Ectodermal cell (in vitro differentiated cells): ENCODE measurements around the gene CHFR.
"Not testable (repeated sequence)": the region's sequence is repeated elsewhere in the genome, so short reads cannot be mapped to it uniquely, and the experiment has no call there.

Experiments
- H3K27ac ChIP-seq: 2 replicates; pipeline ENCODE4 v1.7.0; 2013; ENCODE audit warnings: mild to moderate bottlenecking, low read depth, low read length; ENCODE audit not compliant: insufficient read depth, poor library complexity, severe bottlenecking
- H3K27me3 ChIP-seq: 2 replicates; pipeline ENCODE4 v1.7.0; 2013; ENCODE audit warnings: mild to moderate bottlenecking, low read length; ENCODE audit not compliant: insufficient read depth, control insufficient read depth, poor library complexity, severe bottlenecking
- H3K36me3 ChIP-seq: one replicate; pipeline ENCODE4 v1.7.0; 2013; ENCODE audit warnings: low read length; ENCODE audit not compliant: control insufficient read depth, insufficient read depth
- H3K4me1 ChIP-seq: one replicate; pipeline ENCODE4 v1.7.0; 2013; ENCODE audit warnings: low read length; ENCODE audit not compliant: control insufficient read depth, insufficient read depth
- H3K4me3 ChIP-seq: 2 replicates; pipeline ENCODE4 v1.7.0; 2013; ENCODE audit warnings: low read depth, low read length, control low read depth; ENCODE audit not compliant: insufficient read depth
- H3K9me3 ChIP-seq: 2 replicates; pipeline ENCODE4 v1.7.0; 2013; ENCODE audit warnings: mild to moderate bottlenecking, low read length, moderate library complexity; ENCODE audit not compliant: control insufficient read depth
- WGBS, 2 experiments: methylation state at CpG; one replicate each; pipeline ENCODE4 v1.1.7; 2013; ENCODE audit warnings: missing lambda C conversion rate in 2 of 2; 5-methylcytosine and 5-hydroxymethylcytosine counted together

CHFR gene

GRCh38 chr12:132841151-132841550, 46.3 kb downstream of the CHFR start:
- Histone ChIP-seq H3K27me3 (no peaks in the 10 kb centered on the region), H3K4me3 (no peak overlapping the region), H3K27ac (no peak overlapping the region), H3K36me3 (peaks cover 12% of the 10 kb centered on the region), H3K4me1 (no peaks in the 10 kb centered on the region), H3K9me3 (no peaks in the 10 kb centered on the region)
- WGBS, 2 experiments, result 92% methylated on average over 15 of the region's 15 CpGs

GRCh38 chr12:132840536-132840935, 46.9 kb downstream of the CHFR start:
- WGBS, 2 experiments, result 88 to 90% methylated on average over 18 to 20 of the region's 20 CpGs
- Histone ChIP-seq H3K4me1 (no peaks in the 10 kb centered on the region), H3K4me3 (no peak overlapping the region), H3K27ac (no peak overlapping the region), H3K36me3 (peaks cover 7% of the 10 kb centered on the region), H3K27me3 (no peaks in the 10 kb centered on the region), H3K9me3 (no peaks in the 10 kb centered on the region)

- Histone ChIP-seq H3K27me3 (no peaks in the 10 kb centered on the region), H3K36me3 (peaks cover 5% of the 10 kb centered on the region), H3K4me3 (no peak overlapping the region), H3K4me1 (no peaks in the 10 kb centered on the region), H3K27ac (no peak overlapping the region), H3K9me3 (no peaks in the 10 kb centered on the region)
- 86 to 88% methylated on average over 14 of the region's 14 CpGs for WGBS, 2 experiments
Observed at GRCh38 chr12:132839558-132840235, 47.7 kb downstream of the CHFR start.

- Histone ChIP-seq H3K27me3 (no peaks in the 10 kb centered on the region), H3K36me3 (peaks cover 5% of the 10 kb centered on the region), H3K9me3 (no peaks in the 10 kb centered on the region), H3K4me1 (no peaks in the 10 kb centered on the region), H3K27ac (no peak overlapping the region), H3K4me3 (no peak overlapping the region)
- 92 to 93% methylated on average over 17 of the region's 17 CpGs for WGBS, 2 experiments
Observed at GRCh38 chr12:132838410-132839080, 48.9 kb downstream of the CHFR start.

GRCh38 chr12:132837693-132838409, 49.6 kb downstream of the CHFR start:
- 91 to 92% methylated on average over 27 of the region's 27 CpGs for WGBS, 2 experiments
- Histone ChIP-seq H3K4me1 (no peaks in the 10 kb centered on the region), H3K36me3 (peaks cover 5% of the 10 kb centered on the region), H3K27ac (no peak overlapping the region), H3K4me3 (no peak overlapping the region), H3K9me3 (no peaks in the 10 kb centered on the region), H3K27me3 (no peaks in the 10 kb centered on the region)

- no peaks in the 10 kb centered on the region for H3K27me3 ChIP-seq
- no peaks in the 10 kb centered on the region for H3K36me3 ChIP-seq
- no peaks in the 10 kb centered on the region for H3K4me1 ChIP-seq
- H3K9me3 ChIP-seq, result no peaks in the 10 kb centered on the region
- no peak overlapping the region for H3K4me3 ChIP-seq
- WGBS, 2 experiments, result 88 to 92% methylated on average over 5 of the region's 5 CpGs
- H3K27ac ChIP-seq, result no peak overlapping the region
Observed at GRCh38 chr12:132836795-132837331, 50.5 kb downstream of the CHFR start.

GRCh38 chr12:132836230-132836629, 51.2 kb downstream of the CHFR start:
- not testable (repeated sequence) for H3K36me3 ChIP-seq, H3K27me3 ChIP-seq, H3K9me3 ChIP-seq, H3K4me1 ChIP-seq, H3K27ac ChIP-seq, H3K4me3 ChIP-seq
- whole genome bisulfite sequencing, 2 experiments, result 95% methylated on average over 30 of the region's 30 CpGs

GRCh38 chr12:132835076-132836025, 52.1 kb downstream of the CHFR start:
- WGBS, 2 experiments, result 95 to 96% methylated on average over 35 to 36 of the region's 42 CpGs
- H3K4me1 ChIP-seq, result no peaks in the 10 kb centered on the region
- H3K27me3 ChIP-seq, result no peaks in the 10 kb centered on the region

GRCh38 chr12:132834181-132834711, 53.2 kb downstream of the CHFR start:
- Histone ChIP-seq H3K27me3 (no peaks in the 10 kb centered on the region), H3K9me3 (no peaks in the 10 kb centered on the region), H3K4me1 (no peaks in the 10 kb centered on the region), H3K4me3 (no peak overlapping the region), H3K36me3 (no peaks in the 10 kb centered on the region), H3K27ac (no peak overlapping the region)
- WGBS, 2 experiments, result 95% methylated on average over 4 to 5 of the region's 5 CpGs

More at GRCh38 chr12:132835076-132836025, 52.1 kb downstream of the CHFR start:
- Histone ChIP-seq H3K4me3 (no peak overlapping the region), H3K36me3 (no peaks in the 10 kb centered on the region), H3K27ac (no peak overlapping the region), H3K9me3 (no peaks in the 10 kb centered on the region)
